ENCODE results near the gene SLC16A11. TPM values are rescaled to one million over a fixed set of nuclear protein-coding genes. Genes with fewer than 3 reads are reported as not detected.

SLC16A11 gene
- total and polyA plus RNA-seq, 2 experiments from 2014 or later, result 0.93 to 2.4 TPM

- TF ChIP-seq CTCF (IDR thresholded peaks at IDR 0.05; ENCODE audit: poor library complexity), result peak; percentile 90
- no peak for TF ChIP-seq EZH2 (IDR thresholded peaks at IDR 0.05; ENCODE audit: borderline replicate concordance)
- Histone ChIP-seq H3K4me1 (ENCODE audit: insufficient read depth) (peaks cover 19% of the 10 kb centered on the region), H4K20me1 (ENCODE audit: insufficient read depth, poor library complexity, severe bottlenecking) (no peaks in the 10 kb centered on the region), H3K79me2 (no peaks in the 10 kb centered on the region), H3K4me2 (peak overlapping the region; percentile 70), H3K27ac (peak overlapping the region; percentile 73), H3K9me3 (ENCODE audit: low read depth) (no peaks in the 10 kb centered on the region), H3K27me3 (peaks cover 13% of the 10 kb centered on the region), H3K9me2 (replicated peaks; ENCODE audit: insufficient read depth) (no peaks in the 10 kb centered on the region), H3K4me3 (no peak overlapping the region), H2AFZ (peak overlapping the region; percentile 42), H3K36me3 (replicated peaks; ENCODE audit: insufficient read depth, low read depth) (no peaks in the 10 kb centered on the region)
- 27% methylated on average over 5 of the region's 5 CpGs for WGBS (ENCODE audit: low lambda C conversion rate, missing lambda C conversion rate)
- peak; percentile 81 for DNase-seq (ENCODE audit: low spot score)
These were observed 1.7 kb upstream of the SLC16A11 start for GRCh38 chr17:7045492-7046126.

- Histone ChIP-seq H4K20me1 (ENCODE audit: insufficient read depth, poor library complexity, severe bottlenecking) (no peaks in the 10 kb centered on the region), H3K27ac (peak overlapping the region; percentile 32), H2AFZ (peak overlapping the region; percentile 61), H3K9me2 (replicated peaks; ENCODE audit: insufficient read depth) (no peaks in the 10 kb centered on the region), H3K79me2 (no peaks in the 10 kb centered on the region), H3K27me3 (peaks cover 13% of the 10 kb centered on the region), H3K4me3 (peak overlapping the region; percentile 51), H3K4me1 (ENCODE audit: insufficient read depth) (peaks cover 19% of the 10 kb centered on the region), H3K36me3 (replicated peaks; ENCODE audit: insufficient read depth, low read depth) (no peaks in the 10 kb centered on the region), H3K4me2 (peak overlapping the region; percentile 95), H3K9me3 (ENCODE audit: low read depth) (no peaks in the 10 kb centered on the region)
- WGBS (ENCODE audit: low lambda C conversion rate, missing lambda C conversion rate), result 2% methylated on average over 16 of the region's 21 CpGs
- TF ChIP-seq EZH2 (IDR thresholded peaks at IDR 0.05; ENCODE audit: borderline replicate concordance), result no peak
- no peak for DNase-seq (ENCODE audit: low spot score)
These were observed 753 bp downstream of the SLC16A11 start for GRCh38 chr17:7043182-7043496.

- peak overlapping the region; percentile 88 for H2AFZ ChIP-seq
- H4K20me1 ChIP-seq (ENCODE audit: insufficient read depth, poor library complexity, severe bottlenecking), result no peaks in the 10 kb centered on the region
- peak overlapping the region; percentile 51 for H3K4me3 ChIP-seq
- peaks cover 13% of the 10 kb centered on the region for H3K27me3 ChIP-seq
- H3K27ac ChIP-seq, result no peak overlapping the region
- no peaks in the 10 kb centered on the region for H3K9me3 ChIP-seq (ENCODE audit: low read depth)
- DNase-seq (ENCODE audit: low spot score), result no peak
- peak overlapping the region; percentile 95 for H3K4me2 ChIP-seq
- WGBS (ENCODE audit: low lambda C conversion rate, missing lambda C conversion rate), result 16% methylated on average over 28 of the region's 53 CpGs
- H3K79me2 ChIP-seq, result peaks cover 1% of the 10 kb centered on the region
- peaks cover 19% of the 10 kb centered on the region for H3K4me1 ChIP-seq (ENCODE audit: insufficient read depth)
- H3K9me2 ChIP-seq (replicated peaks; ENCODE audit: insufficient read depth), result no peaks in the 10 kb centered on the region
- TF ChIP-seq EZH2 (IDR thresholded peaks at IDR 0.05; ENCODE audit: borderline replicate concordance) (no peak), CTCF (IDR thresholded peaks at IDR 0.05; ENCODE audit: poor library complexity) (no peak), EZH2phosphoT487 (IDR thresholded peaks at IDR 0.05; ENCODE audit: low read depth, severe bottlenecking, unreplicated experiment) (no peak)
- H3K36me3 ChIP-seq (replicated peaks; ENCODE audit: insufficient read depth, low read depth), result no peaks in the 10 kb centered on the region
These were observed 1.3 kb downstream of the SLC16A11 start for GRCh38 chr17:7042501-7043181.

All from hepatocyte (in vitro differentiated cells).